ENCODE data around the gene NDUFS1. TPM values are rescaled to one million over a fixed set of nuclear protein-coding genes. Genes with fewer than 3 reads are reported as not detected.
"Not testable (repeated sequence)": the region's sequence is repeated elsewhere in the genome, so short reads cannot be mapped to it uniquely, and the experiment has no call there.

NDUFS1 gene
- total RNA-seq, 2 donors from 2014 or later: 236 to 289 TPM

- intact Hi-C loops (cut with DNase I): no loop called here
- ATAC-seq (peak in 1 of 2 donors; percentile 19), DNase-seq (no peak)
Measured at GRCh38 chr2:206112846-206113547, 46.2 kb downstream of the NDUFS1 start.

DNA sequence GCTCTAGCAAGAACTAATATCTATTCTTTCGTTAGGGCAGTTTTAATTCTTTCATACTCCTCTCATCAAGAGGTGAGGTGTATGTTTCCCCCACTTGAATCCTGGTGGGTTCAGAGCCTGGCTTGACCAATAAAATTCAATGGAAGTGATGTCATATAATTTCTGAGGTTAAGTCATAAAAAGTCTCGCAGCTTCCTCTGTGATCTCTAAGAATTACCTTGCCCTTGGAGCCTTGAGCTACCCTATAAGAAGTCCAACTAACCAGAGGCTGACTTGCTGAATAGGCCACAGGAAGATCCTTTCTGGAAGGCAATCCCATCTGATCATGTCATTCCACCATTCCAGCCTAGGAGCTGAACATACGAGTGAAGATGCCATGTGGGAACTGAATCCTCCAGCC lies 47.1 kb downstream of the NDUFS1 start:
- ATAC-seq (no peak), DNase-seq (no peak)

DNA sequence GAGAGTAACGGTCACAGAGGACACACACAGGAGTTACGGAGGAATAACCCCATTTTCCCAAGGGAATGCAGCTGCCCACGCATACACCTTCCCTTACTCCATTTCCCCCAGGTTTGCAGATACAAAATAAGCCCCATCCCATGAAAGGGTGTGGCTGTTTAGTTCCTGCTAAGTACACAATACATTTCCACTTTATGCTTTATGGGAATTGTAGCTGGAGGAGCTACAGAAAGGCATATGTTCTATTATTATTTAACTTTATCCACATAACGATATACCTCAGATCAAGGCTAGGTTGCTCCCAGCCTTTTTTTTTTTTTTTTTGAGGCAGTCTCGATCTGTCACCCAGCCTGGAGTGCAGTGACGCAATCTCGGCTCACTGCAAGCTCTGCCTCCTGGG lies 50.5 kb downstream of the NDUFS1 start:
- DNase-seq: no peak
- intact Hi-C loops (cut with DNase I): no loop called here
- no peak for ATAC-seq

More for the DNA sequence above, 47.1 kb downstream of the NDUFS1 start:
- intact Hi-C loops (cut with DNase I): no loop called here

DNA sequence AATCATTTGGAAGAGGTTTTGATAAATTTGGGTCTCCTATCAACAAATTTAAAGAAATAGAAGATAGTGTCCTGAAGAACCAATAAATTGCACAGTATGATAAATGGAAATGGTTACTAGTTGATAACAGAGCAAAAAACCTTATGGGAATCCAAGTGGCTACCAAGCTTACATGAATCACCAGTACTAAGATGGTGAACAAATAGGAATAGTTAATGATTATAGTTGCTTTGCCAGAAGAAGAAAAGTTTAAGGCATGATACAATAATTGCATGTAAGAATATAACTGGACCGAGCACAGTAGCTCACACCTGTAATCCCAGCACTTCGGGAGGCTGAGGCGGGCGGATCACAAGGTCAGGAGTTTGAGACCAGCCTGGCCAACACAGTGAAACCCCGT lies 53.7 kb downstream of the NDUFS1 start:
- DNase-seq: no peak
- intact Hi-C loops (cut with DNase I): no loop called here
- ATAC-seq: no peak

DNA sequence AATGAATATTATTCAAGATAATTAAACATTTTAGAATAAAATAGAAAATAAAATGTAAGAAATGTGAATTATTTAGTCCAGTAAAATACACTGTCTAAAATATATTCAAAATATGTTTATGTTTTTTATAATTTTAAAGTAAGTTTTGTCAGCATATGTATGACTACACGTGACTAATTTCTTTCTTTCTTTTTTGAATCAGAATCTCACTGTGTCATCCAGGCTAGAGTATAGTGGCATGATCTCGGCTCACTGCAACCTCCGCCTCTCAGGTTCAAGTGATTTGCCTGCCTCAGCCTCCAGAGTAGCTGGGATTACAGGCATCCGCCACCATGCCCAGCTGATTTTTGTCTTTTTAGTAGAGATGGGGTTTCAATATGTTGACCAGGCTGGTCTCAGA lies 54.2 kb downstream of the NDUFS1 start:
- DNase-seq: no peak
- no peak for ATAC-seq
- intact Hi-C loops (cut with DNase I): no loop called here

- ATAC-seq; intact Hi-C loops (cut with DNase I): not testable (repeated sequence)
- peak; percentile 24 for DNase-seq
Measured at GRCh38 chr2:206098872-206099271, 60.4 kb downstream of the NDUFS1 start.

- ATAC-seq (no peak), DNase-seq (no peak)
- intact Hi-C loops (cut with DNase I): no loop called here
Measured at GRCh38 chr2:206098471-206098870, 60.8 kb downstream of the NDUFS1 start.

GRCh38 chr2:206096876-206097275 lies 62.4 kb downstream of the NDUFS1 start:
- ATAC-seq (no peak), DNase-seq (no peak)
- intact Hi-C loops (cut with DNase I): no loop called here

DNA sequence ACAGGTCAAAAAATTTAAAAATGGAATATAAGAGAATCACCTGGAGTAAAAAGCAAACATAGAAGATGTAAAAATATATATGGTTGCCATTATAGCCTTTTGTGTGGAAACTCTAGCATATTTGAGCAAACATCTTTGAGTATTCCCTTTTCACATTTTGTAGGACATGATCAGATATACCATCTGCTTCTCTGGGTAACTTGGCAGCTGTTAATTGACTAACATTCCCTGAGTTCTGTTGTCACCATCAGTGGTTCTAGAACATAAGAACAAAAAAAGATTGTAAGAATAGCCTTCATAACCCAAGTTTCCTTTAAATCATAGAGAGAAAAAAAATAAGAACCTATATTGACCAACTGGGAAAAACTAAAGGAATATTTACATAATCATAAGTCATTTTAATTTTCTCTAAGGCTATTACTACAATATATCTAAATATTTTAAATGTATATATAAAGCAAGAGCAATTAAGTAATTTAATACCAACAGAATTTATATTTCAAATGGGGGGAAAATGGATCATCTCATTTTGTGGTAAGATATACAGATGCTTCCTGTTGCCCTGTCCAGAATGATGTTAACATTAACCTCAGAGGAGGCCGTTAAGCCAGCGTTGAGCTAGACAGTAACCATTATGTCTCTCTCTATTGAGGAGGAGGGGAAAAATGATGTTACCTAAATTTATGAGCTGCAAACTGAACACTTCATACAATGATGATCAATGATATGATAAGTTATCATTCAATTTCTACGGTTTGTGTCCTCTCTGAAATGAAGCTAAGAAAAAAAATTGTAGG lies 63.5 kb downstream of the NDUFS1 start:
- ATAC-seq: no peak
- no peak for DNase-seq
- intact Hi-C loops (cut with DNase I): no loop called here

DNA sequence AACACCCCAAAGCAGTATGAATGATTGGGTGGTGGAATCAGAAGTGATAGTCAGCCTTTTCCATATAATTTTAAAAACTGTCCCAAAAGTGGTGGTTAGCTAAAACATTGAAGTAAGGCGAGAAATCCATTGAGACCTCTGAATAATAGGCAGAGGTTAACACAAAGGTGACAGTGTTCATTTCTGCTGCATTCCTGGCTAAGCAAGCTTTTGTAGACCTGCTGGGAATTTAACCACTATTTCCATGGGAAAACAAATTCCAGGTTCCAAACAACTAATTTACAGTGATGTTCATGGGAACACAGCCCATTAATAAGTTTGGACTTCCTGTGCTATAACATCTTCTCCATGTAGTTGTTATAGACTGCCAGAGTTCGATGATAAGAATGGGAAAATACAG lies 66.9 kb downstream of the NDUFS1 start:
- DNase-seq: no peak
- no peak for ATAC-seq
- intact Hi-C loops (cut with DNase I): no loop called here

- intact Hi-C loops (cut with DNase I): no loop called here
- no peak for ATAC-seq
Measured at GRCh38 chr2:206088248-206088647, 71.0 kb downstream of the NDUFS1 start.

GRCh38 chr2:206086716-206087350 lies 72.4 kb downstream of the NDUFS1 start:
- intact Hi-C loops (cut with DNase I): no loop called here
- ATAC-seq: no peak
- DNase-seq: no peak

More at GRCh38 chr2:206088248-206088647, 71.0 kb downstream of the NDUFS1 start:
- no peak for DNase-seq

DNA sequence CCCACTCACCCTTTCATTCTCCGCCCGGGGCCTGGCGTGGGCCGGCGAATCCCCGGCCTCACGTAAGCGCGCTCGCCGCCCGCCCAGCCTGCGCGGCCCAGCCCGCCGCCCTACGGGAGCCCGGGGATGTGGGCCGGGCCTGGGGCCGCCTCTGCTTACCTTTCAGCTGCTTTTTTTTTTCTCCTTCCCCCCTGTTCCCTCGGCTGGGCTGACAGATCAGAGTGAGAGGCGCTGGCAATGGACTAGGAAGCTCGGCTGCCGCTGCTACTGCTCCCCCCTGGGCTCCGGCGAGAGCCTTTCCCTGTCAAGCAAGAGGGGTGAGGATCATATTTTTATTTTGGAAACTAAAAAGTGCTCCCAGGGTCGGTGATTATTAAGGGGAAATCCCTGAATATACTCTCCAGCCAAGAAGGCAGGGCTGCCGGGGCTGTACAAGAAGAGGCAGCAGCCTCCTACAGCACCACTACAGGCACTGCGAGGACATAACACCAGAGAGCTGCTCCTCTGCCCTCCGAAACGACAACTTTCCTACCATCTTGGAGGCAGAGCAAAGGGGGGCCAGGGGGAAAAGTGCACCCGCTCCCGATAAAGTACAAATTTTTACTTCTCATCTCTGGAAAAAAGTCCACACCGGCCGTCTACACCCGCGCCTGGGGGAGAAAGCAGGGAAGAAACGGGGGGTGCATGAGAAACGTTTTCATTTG lies 73.3 kb downstream of the NDUFS1 start, which contains the start of gene INO80D:
INO80D (minus strand) TSS at position 433 of the 704 bp plus-strand sequence. CDS start 23,158 bp downstream, outside the sequence.
- ATAC-seq (peak; percentile 81 to 90), DNase-seq (peak; percentile 80)
- intact Hi-C loops (cut with DNase I): no loop called here

GRCh38 chr2:206084870-206085741 lies 74.1 kb downstream of the NDUFS1 start:
- DNase-seq (peak; percentile 41), ATAC-seq (peak; percentile 49 to 67)
- intact Hi-C loops (cut with DNase I): no loop called here

- DNase-seq (peak; percentile 72), ATAC-seq (peak; percentile 75 to 79)
- intact Hi-C loops (cut with DNase I): no loop called here
Measured at GRCh38 chr2:206084439-206084869, 74.8 kb downstream of the NDUFS1 start.

DNA sequence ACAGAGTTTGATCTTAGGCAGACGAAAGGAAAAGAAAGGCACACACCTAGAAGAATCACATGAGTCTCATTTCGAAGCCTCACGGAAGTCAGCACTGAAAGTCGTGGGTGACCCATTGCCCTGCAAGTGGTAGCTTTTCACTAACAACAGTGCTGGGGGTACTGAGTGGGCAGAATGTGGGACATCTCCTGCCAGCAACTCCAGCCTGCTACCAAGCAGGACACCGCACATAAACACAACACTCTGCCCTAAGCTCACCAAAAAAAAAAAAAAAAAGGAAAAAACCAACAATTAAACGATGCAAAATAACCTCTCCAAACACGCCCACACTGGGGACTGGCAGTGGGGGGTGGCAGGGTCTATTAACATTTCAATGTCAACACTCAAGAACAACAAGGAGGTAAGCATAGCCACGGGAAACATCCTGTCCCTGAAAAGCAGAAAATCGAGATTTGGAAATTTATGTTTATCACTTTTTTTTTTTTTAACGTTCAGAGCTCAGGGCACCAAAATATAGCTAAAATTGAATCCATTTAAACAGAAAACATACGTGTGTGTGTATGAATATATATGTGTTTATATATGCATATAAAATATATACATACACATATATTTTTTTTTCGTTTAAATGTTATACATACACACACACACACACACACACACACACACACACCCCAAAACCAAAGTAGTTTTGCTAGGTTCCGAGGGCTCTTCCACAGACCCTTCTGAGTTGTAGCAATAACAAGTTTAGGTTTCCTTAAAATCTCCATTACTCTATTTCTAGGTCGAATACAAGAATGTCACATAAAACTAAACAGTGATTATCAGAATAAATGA lies 75.4 kb downstream of the NDUFS1 start:
- DNase-seq (no peak), ATAC-seq (no peak)
- intact Hi-C loops (cut with DNase I): no loop called here

DNA sequence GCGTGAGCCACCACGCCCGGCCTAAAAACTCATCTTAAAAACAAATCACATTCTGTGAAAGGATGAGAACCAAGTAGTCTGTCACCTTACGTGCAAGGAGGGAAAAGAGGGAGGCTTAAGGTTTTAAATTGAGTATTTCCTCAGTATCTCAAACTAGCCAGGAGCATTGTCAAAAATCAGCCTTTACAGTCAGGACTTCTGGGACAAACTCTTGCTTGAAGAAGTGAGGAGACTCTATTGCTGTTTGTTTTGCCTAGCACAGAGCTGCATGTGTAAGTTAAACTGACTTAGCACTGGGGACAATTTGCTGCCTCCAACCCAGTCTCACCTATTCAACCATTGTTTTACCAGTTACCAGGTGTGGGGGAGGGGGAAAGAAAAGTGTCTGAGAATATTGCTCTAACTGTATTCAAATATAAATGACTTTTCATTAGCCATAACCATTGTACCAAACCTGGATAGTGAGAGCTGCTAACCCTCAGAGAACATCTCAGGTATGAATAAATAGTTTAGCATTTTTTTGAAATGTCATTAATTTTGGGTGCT lies 76.9 kb downstream of the NDUFS1 start:
- intact Hi-C loops (cut with DNase I): no loop called here
- ATAC-seq: no peak
- DNase-seq: no peak

Data from left cardiac atrium (tissue), 4 donors.